Measurements from ENCODE around the gene MAML3. TPM values are rescaled to one million over a fixed set of nuclear protein-coding genes. Genes with fewer than 3 reads are reported as not detected.

Gene MAML3
- polyA plus RNA-seq, 1 donor (not counting 4 experiments of a cell fraction or from before 2014, with no cell fraction given), result 0.68 TPM

DNA sequence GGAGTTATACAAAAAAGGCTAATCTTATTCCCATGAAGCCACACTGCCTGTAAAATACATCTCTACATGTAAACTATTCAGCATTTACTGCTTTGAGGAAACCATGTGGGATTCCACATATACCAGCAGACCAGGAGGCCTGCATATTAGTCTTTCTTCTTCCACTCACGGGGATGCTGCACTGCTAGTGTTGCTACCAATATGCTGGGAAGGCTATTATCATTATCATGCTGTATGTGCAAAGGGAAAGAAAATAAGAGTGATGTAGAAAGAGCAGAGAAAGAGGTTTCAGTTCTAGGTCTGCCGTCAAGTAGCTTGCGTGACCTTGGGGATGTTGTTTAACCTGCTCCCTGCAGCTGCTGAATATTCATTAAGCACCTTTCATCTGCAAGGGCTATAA is 427.4 kb downstream of the MAML3 start:
- Histone ChIP-seq H3K27me3 (ENCODE audit: control insufficient read depth, extremely low read depth, insufficient read depth, low read length) (no peaks in the 10 kb centered on the region), H3K9ac (ENCODE audit: control insufficient read depth, extremely low read depth, insufficient read depth, low read length) (no peak overlapping the region), H2AFZ (ENCODE audit: control insufficient read depth, low read length) (no peak overlapping the region), H3K4me1 (ENCODE audit: control insufficient read depth, extremely low read depth, insufficient read depth, low read length) (no peaks in the 10 kb centered on the region), H3K9me1 (ENCODE audit: control insufficient read depth, extremely low read depth, insufficient read depth, low read length) (no peaks in the 10 kb centered on the region), H3K79me2 (ENCODE audit: control insufficient read depth, insufficient read depth, low read length) (no peaks in the 10 kb centered on the region), H3K4me3 (ENCODE audit: control insufficient read depth in 2 of 3, extremely low read depth in 1 of 3, insufficient read depth in 2 of 3, low read depth in 1 of 3, low read length in 3 of 3) (no peak overlapping the region), H3K27ac (ENCODE audit: control insufficient read depth, insufficient read depth, low read length) (no peak overlapping the region), H3K36me3 (ENCODE audit: control insufficient read depth in 2 of 2, extremely low read depth in 1 of 2, insufficient read depth in 2 of 2, low read length in 2 of 2) (no peaks in the 10 kb centered on the region), H4K20me1 (ENCODE audit: control insufficient read depth, extremely low read depth, insufficient read depth, low read length) (no peaks in the 10 kb centered on the region), H3K4me2 (ENCODE audit: control insufficient read depth, extremely low read depth, insufficient read depth, low read depth, low read length) (no peak overlapping the region), H3K9me3 (ENCODE audit: control insufficient read depth, low read depth, low read length) (no peaks in the 10 kb centered on the region)
- FAIRE-seq, result no peak
- dilution Hi-C loops (cut with MboI; ENCODE audit: extremely low pct_ligation_motif_present, low sequenced_read_pairs), result no loop called here
- TF ChIP-seq EZH2 (IDR thresholded peaks at IDR 0.05; ENCODE audit: low read length), result no peak
- TF ChIP-seq, protein P1, sequence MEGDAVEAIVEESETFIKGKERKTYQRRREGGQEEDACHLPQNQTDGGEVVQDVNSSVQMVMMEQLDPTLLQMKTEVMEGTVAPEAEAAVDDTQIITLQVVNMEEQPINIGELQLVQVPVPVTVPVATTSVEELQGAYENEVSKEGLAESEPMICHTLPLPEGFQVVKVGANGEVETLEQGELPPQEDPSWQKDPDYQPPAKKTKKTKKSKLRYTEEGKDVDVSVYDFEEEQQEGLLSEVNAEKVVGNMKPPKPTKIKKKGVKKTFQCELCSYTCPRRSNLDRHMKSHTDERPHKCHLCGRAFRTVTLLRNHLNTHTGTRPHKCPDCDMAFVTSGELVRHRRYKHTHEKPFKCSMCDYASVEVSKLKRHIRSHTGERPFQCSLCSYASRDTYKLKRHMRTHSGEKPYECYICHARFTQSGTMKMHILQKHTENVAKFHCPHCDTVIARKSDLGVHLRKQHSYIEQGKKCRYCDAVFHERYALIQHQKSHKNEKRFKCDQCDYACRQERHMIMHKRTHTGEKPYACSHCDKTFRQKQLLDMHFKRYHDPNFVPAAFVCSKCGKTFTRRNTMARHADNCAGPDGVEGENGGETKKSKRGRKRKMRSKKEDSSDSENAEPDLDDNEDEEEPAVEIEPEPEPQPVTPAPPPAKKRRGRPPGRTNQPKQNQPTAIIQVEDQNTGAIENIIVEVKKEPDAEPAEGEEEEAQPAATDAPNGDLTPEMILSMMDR (optimal IDR thresholded peaks at IDR 0.05 in 1 of 3, IDR thresholded peaks at IDR 0.05 in 1 of 3, conservative IDR thresholded peaks at IDR 0.05 in 1 of 3; ENCODE audit: extremely low read depth in 1 of 3, insufficient read depth in 2 of 3, low read length in 3 of 3), result no peak
- no peak for DNase-seq (ENCODE audit: low read depth, low spot score)

DNA sequence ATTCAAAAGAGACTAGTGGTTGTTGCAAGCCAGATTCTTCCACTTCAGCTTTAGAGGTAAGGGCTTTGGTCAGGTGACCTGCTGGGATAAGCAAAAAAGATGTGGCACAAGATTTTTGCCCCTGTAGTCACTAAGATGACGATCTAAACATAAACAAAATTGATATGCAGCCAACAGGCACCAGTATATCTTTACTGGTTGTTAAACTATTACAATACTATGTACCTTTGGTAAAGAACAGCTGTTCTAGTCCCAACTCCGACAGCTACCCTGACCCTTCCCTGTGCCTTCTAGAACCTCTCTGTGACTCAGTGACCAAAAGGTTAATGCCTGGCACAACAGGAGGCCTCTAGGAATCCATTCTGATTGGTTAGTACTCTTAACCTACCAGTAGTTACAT is 428.7 kb downstream of the MAML3 start:
- H2AFZ ChIP-seq (ENCODE audit: control insufficient read depth, low read length), result no peak overlapping the region
- TF ChIP-seq, protein P1 (optimal IDR thresholded peaks at IDR 0.05 in 1 of 3, IDR thresholded peaks at IDR 0.05 in 1 of 3, conservative IDR thresholded peaks at IDR 0.05 in 1 of 3; ENCODE audit: extremely low read depth in 1 of 3, insufficient read depth in 2 of 3, low read length in 3 of 3), result no peak
- no peak for TF ChIP-seq EZH2 (IDR thresholded peaks at IDR 0.05; ENCODE audit: low read length)
- no peaks in the 10 kb centered on the region for H3K79me2 ChIP-seq (ENCODE audit: control insufficient read depth, insufficient read depth, low read length)
- H3K27ac ChIP-seq (ENCODE audit: control insufficient read depth, insufficient read depth, low read length), result no peak overlapping the region
- no peaks in the 10 kb centered on the region for H3K36me3 ChIP-seq (ENCODE audit: control insufficient read depth in 2 of 2, extremely low read depth in 1 of 2, insufficient read depth in 2 of 2, low read length in 2 of 2)
- no peaks in the 10 kb centered on the region for H4K20me1 ChIP-seq (ENCODE audit: control insufficient read depth, extremely low read depth, insufficient read depth, low read length)
- H3K9me1 ChIP-seq (ENCODE audit: control insufficient read depth, extremely low read depth, insufficient read depth, low read length), result no peaks in the 10 kb centered on the region
- DNase-seq (ENCODE audit: low read depth, low spot score) (no peak), FAIRE-seq (no peak)
- no peak overlapping the region for H3K4me3 ChIP-seq (ENCODE audit: control insufficient read depth in 2 of 3, extremely low read depth in 1 of 3, insufficient read depth in 2 of 3, low read depth in 1 of 3, low read length in 3 of 3)
- no peaks in the 10 kb centered on the region for H3K4me1 ChIP-seq (ENCODE audit: control insufficient read depth, extremely low read depth, insufficient read depth, low read length)
- H3K9me3 ChIP-seq (ENCODE audit: control insufficient read depth, low read depth, low read length), result no peaks in the 10 kb centered on the region
- H3K4me2 ChIP-seq (ENCODE audit: control insufficient read depth, extremely low read depth, insufficient read depth, low read depth, low read length), result no peak overlapping the region
- H3K9ac ChIP-seq (ENCODE audit: control insufficient read depth, extremely low read depth, insufficient read depth, low read length), result no peak overlapping the region
- dilution Hi-C loops (cut with MboI; ENCODE audit: extremely low pct_ligation_motif_present, low sequenced_read_pairs), result no loop called here
- no peaks in the 10 kb centered on the region for H3K27me3 ChIP-seq (ENCODE audit: control insufficient read depth, extremely low read depth, insufficient read depth, low read length)
